Astrocyte of the cerebellum (primary cell): Measurements from ENCODE around the gene GAK.
A peak's percentile ranks its signal among the peaks of the same experiment; 100 is the strongest.

Source experiments
- DNase-seq: peaks from one replicate; pipeline ENCODE4 v3.0.0-alpha.2; 2011; ENCODE audit warnings: low read depth
- H3K4me3 ChIP-seq: 2 replicates; pipeline ENCODE4 v1.5.1; 2011; ENCODE audit warnings: mild to moderate bottlenecking, low read depth, low read length, moderate library complexity
- in situ Hi-C: cut with HindIII; loops from 2 replicates; pipeline ENCODE4 v1.10.0; 2017; ENCODE audit warnings: low sequenced_read_pairs
- TF ChIP-seq, protein P1 (sequence below): IDR thresholded peaks from 2 replicates; pipeline ENCODE4 v1.5.1; 2012; ENCODE audit warnings: low read length, low read depth, moderate library complexity, mild to moderate bottlenecking; ENCODE audit errors: missing control alignments

The GAK gene

DNA sequence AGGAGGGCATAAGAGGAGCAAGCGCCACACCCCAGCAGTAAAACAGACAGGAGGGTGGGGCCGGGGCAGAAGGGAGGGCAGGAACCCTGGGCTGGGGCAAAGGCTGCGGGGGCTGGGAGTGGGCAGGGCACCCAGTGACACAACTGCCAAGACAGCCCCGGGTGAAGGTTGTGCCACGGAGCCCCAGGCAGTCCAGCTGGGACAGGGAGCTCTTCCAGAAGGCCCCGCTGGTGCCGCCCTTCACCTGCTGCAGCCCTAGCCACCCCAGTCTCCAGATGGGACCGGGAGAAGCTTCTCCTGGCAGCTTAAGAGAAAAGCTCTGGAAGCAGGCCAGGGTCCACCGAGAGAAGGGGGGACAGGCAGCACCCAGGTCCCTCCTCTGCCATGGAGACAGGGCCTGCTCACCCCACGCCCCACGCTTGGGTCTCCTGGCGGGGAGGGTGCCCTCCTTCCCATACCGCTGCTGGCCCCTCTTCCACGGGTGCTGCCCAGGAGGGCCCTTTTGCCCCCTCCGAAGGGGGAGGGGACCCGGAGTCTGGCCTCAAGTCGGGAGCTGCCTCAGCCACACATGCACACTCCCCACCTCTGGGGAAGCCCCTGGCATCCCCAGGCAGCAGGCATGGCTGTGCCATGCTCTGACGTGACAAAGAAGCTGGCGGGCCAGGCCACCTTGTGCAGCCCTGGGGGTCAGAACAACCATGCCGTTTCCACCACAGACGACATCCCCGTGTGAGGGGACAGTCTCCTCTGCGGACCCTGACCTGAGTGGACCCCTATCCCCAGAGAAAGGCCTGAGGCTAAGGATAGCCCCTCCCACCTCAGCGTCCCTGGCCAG, 39.8 kb upstream of the GAK start:
- TF ChIP-seq, protein P1, sequence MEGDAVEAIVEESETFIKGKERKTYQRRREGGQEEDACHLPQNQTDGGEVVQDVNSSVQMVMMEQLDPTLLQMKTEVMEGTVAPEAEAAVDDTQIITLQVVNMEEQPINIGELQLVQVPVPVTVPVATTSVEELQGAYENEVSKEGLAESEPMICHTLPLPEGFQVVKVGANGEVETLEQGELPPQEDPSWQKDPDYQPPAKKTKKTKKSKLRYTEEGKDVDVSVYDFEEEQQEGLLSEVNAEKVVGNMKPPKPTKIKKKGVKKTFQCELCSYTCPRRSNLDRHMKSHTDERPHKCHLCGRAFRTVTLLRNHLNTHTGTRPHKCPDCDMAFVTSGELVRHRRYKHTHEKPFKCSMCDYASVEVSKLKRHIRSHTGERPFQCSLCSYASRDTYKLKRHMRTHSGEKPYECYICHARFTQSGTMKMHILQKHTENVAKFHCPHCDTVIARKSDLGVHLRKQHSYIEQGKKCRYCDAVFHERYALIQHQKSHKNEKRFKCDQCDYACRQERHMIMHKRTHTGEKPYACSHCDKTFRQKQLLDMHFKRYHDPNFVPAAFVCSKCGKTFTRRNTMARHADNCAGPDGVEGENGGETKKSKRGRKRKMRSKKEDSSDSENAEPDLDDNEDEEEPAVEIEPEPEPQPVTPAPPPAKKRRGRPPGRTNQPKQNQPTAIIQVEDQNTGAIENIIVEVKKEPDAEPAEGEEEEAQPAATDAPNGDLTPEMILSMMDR: no peak
- no peak for DNase-seq
- peak overlapping the region; percentile 67 for H3K4me3 ChIP-seq
- in situ Hi-C loops: loop anchor here (5.0 kb wide), 2 partner anchors 40 to 60 kb away; partner anchors contain the start of genes GAK and TMEM175

DNA sequence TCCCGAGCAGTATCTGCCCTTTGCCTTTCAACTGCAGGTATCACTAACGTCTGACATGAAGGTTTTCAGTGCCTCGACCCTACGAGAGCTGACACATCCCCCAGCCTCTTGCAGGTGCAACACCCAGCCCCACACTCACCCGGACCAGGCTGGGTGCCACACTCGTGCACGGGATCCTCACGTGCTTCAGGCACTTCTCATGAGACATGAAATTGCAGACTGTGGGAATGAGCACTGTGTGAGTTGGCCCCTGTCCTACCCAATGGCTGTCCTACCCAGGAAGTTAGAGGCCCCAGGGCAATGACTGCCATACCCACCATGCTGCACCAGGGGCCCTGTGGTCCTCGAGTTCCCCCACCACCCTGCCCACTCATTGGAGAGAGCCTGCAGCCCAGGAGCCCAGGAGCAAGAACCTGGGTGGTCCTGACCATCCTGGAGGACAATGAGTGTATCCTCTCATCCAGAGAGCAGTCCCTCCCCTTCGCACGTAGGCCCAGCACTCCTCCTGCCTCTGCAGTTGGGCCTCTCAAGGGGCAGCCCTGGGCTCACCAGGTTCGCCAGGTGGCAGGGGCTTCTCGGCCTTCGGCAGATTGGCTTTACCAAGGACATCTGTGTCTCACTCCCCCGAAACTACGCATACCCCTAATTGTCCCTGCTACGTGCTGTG, 38.9 kb upstream of the GAK start:
- no peak for DNase-seq
- in situ Hi-C loops: loop anchor here (5.0 kb wide), 2 partner anchors 39 to 61 kb away; partner anchors contain the start of genes GAK and TMEM175
- no peak overlapping the region for H3K4me3 ChIP-seq
- TF ChIP-seq, protein P1: no peak

DNA sequence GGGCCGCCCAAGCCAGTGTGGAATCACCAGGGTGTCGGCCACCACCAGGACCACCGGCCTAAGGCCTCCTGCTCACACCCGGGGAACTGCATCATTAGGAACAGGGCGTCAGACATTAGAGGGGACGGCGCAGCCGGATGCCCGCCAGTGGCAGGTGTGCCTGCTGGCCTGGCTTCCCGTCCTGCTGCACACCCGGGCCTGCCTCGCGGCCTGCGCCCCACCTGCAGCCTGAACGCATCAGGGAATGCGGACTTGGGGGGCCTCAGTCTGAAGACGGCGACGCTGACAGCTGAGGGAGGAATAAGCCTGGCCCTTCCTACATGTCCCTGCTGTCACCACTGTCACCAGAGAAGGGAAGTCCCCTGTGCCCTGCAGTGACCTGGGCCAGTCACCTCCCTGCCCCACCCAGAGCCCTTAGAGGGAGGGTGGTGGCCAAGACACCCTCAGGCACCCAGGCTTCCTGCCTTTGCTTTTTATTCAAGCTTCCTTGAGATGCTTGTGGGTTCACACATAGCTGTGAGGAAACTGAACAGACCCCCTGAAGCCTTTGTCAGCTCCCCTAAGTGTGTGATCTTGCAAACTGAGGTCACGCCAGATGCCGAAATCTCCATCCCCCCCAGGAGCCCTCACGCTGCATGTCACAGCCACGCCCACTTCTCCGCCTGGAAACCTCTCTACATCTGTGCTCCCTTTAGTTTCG, 38.1 kb upstream of the GAK start:
- TF ChIP-seq, protein P1: no peak
- no peak for DNase-seq
- no peak overlapping the region for H3K4me3 ChIP-seq
- in situ Hi-C loops: loop anchor here (5.0 kb wide), 2 partner anchors 38 to 62 kb away; partner anchors contain the start of genes GAK and TMEM175

DNA sequence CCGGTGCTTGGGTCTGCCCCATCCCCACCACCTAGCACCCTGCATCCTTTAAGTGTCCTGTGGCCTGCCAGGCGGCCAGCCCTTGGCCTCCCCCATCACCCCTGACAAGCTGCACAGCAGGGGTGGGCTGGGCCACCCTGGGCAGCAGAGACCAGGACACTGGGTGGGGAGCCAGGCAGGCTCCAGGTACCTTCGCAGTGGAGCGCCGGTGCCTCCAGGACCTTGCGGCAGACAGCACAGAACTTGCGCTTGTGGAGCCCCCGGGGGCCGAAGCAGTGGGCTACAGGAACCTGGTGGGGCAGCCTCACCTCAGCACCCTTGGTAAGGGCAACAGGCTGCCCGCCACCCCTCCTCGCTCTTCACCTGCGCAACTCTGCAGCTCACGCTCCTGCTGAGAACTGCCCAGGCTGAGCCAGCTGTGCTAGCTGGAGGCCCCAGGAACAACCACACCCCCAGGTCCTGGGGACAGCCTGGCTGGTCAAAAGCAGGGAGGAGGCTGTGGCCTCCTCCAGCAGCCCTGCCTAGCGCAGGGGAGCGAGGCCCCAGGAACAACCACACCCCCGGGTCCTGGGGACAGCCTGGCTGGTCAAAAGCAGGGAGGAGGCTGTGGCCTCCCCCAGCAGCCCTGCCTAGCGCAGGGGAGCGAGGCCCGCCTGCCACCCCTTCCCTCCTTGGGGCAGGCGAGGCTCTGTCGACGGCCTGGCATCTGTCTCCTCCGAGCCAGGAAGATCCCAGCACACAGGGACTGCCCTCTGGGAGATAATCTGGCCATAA, 36.7 kb upstream of the GAK start:
- no peak overlapping the region for H3K4me3 ChIP-seq
- no peak for DNase-seq
- in situ Hi-C loops: no loop called here
- TF ChIP-seq, protein P1: no peak

DNA sequence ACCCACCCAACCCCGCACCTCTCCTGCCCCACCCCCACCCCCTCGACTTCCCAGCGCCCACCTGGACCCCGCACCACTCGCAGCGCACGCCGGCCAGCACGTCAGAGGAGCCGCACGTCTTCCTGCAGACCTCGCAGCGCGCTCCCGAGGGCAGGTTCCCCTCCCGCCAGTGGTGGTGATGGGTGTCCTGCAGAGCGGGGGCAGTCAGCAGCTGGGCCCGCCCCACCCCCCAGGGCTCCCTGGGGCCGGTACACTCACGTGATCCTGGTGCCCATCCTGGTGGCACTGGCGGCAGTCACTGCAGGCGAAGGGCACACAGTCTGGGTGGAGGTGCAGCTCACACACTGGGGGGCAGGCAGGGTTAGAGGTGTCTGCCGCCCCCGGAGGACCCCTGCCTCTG, 36.1 kb upstream of the GAK start:
- TF ChIP-seq, protein P1: no peak
- H3K4me3 ChIP-seq: no peak overlapping the region
- in situ Hi-C loops: no loop called here
- DNase-seq: no peak
